Measurements from ENCODE around the gene ZNF277.
A peak's percentile ranks its signal among the peaks of the same experiment; 100 is the strongest.

Gene ZNF277

GRCh38 chr7:112362053-112362650 lies 155.7 kb downstream of the ZNF277 start:
- DNase-seq, result no peak

GRCh38 chr7:112362731-112363131 lies 156.2 kb downstream of the ZNF277 start:
- no peak for DNase-seq

- DNase-seq, result no peak
Measured at GRCh38 chr7:112364388-112364787, 157.9 kb downstream of the ZNF277 start.

GRCh38 chr7:112365551-112365950 lies 159.1 kb downstream of the ZNF277 start:
- no peak for DNase-seq

DNA sequence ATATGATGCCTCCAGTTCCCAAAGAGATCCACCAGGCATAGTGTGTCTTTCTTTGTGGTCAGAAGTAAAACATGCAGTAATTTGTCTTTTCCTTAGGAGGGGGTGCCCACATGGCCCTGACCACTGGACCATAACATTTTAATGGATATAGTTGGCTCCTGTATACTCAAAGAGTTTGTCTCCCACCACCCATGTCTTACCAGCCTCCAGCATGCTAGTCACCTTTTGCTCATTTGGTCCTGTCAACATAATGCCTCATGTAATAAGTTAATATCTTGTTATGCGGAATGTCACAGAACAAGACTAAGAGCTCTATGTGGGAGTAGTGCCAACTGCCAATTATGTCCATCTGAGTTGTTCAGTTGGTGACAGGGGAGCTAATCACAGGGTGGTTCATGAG lies 160.4 kb downstream of the ZNF277 start:
- DNase-seq, result no peak

DNA sequence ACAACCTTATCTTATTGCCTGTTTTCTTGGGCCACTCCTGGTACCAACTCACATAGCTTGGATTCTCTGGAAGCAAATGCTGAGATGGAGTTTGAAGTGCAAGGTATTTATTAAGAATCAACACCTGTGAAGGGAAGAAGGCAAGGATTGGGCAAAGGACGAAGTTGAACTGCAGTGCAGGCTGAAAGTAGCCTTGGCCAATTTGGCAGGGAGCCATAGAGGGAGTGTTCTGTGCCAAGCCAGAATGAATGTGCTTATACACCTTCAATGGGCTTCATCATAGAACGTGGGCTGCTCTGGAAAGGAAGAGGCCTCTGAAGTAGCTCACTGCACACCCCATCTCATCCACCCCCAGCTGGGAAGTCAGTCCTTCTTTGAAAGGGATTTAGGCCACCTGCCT lies 163.9 kb downstream of the ZNF277 start:
- no peak for DNase-seq

- DNase-seq, result no peak
Measured at GRCh38 chr7:112371701-112372100, 165.2 kb downstream of the ZNF277 start.

DNA sequence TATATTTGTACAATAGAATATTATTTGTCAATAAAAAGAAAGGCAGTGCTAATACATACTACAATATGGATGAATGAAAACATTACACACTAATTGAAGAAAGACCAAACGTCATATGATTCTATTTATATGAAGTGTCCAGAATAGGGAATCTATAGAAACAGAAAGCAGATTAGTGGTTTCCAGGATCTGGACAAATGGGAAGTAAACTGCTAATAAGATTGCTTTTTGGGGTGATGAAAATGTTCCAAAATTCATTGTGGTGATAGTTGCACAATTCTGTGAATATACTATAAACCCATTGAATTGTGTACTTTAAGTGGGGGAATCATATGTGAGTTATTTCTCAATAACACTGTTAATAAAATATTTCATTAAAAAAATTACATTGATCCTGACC lies 165.6 kb downstream of the ZNF277 start:
- no peak for DNase-seq

DNA sequence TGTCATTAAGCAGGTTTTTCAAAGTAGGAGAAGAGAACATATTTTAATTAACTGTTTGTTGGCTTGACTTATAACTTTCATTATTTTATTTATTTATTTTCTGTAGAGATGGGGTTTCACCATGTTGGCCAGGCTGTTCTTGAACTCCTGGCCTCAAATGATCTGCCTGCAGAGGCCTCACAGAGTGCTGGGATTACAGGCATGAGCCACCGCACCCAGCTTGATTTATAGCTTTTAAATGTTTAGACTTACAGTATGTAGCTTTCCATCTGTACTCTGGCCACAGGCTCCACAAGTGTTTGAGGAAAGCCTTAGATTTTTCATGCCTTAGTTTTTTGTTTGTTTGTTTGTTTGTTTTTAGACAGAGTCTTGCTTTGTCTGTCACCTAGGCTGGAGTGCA lies 171.1 kb downstream of the ZNF277 start:
- DNase-seq, result no peak

DNA sequence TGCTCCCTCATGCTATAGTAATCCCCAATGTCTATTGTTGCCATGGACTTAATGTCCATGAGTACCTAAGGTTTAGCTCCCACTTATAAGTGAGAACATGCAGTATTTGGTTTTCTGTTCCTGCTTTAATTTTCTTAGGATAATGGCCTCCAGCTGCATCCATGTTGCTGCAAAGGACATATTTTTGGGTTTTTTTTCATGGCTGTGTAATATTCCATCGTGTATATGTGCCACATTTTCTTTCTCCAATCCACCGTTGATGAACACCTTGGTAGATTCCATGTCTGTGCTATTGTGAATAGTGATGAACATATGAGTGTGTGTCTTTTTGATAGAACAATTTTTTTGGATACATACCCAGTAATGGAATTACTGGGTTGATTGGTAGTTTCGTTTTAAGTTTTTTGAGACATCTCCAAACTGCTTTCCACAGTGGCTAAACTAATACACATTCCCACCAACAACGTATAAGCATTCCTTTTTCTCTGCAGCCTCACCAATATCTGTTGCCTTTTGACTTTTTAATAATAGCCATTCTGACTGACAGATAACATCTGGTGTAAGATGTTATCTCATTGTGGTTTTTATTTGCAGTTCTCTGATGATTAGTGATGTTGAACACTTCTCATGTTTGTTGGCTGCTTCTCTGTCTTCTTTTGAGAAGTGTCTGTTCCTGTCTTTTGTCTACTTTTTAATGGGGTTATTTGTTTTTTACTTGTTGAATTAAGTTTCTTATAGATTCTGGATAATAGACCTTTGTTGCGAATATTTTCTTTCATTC lies 175.0 kb downstream of the ZNF277 start:
- DNase-seq, result no peak

GRCh38 chr7:112383671-112384417 lies 177.3 kb downstream of the ZNF277 start:
- DNase-seq, result no peak

GRCh38 chr7:112385516-112385915 lies 179.0 kb downstream of the ZNF277 start:
- no peak for DNase-seq

DNA sequence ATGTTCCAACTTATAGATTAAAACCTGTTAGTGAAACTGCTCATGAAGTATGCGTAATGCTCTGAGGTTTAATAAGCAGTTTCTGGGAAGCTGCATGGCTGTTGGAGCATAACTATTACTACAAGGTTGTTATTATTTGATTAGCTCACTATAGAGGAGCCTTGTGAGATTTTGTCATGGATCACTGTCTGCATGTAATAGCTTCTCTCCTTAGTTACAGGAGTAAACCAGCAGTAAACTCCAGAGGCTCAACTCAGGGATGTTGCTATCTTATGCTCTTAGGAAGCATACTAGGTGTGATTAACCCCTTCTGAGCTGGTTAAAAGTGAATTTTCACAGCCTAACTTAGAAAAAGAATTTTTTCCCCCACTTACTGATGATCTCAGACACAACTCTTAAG lies 180.1 kb downstream of the ZNF277 start:
- DNase-seq, result no peak

DNA sequence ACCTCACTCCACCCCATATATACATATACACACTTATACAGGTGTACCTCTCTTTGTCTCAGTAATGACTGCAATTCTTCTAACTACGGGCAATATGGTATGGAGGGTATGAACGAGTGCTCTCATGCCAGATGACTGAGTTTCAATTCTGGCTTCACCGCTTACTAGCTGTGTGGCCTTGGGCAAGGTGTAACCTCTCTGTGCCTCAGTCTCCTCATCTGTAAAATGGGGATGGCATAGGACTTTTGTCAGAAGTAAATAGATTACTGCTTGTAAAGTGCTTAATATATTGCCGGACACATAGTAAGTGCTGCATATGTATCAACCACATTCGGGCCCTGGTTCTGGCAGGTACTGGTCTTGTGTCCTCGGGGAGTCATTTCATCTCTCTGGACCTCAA lies 183.7 kb downstream of the ZNF277 start:
- DNase-seq, result no peak

DNA sequence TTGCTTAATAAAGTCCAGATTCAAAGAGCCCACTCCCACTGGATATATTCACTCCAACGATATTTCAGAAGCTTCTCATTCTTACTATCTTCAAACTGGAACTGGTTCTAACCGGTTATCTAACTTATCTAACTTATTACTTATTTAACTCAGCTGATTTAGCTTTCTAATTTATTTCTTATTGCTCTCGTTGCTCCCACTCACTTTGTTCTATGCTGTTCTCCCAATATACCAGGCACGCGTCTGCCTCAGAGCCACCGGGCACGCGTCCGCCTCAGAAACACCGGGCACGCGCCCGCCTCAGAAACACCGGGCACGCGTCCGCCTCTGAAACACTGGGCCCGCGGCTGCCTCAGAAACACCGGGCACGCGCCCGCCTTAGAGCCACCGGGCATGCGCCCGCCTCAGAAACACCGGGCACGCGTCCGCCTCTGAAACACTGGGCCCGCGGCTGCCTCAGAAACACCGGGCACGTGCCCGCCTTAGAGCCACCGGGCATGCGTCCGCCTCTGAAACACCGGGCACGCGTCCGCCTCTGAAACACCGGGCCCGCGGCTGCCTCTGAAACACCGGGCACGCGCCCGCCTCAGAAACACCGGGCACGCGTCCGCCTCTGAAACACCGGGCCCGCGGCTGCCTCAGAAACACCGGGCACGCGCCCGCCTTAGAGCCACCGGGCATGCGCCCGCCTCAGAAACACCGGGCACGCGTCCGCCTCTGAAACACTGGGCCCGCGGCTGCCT lies 184.8 kb downstream of the ZNF277 start:
- DNase-seq, result peak in 1 of 2 experiments; percentile 5

GRCh38 chr7:112391841-112392286 lies 185.4 kb downstream of the ZNF277 start:
- DNase-seq, result peak in 1 of 2 experiments; percentile 20

Measured in cerebellar nuclear complex (tissue), 1 donor.